Neuronal stem cell (in vitro differentiated cells): ENCODE data around the gene GINS1.

Experiments
- DNase-seq: peaks from one replicate; pipeline ENCODE4 v3.0.0-alpha.2; 2013; ENCODE audit warnings: low spot score
- H2AFZ ChIP-seq: one replicate; pipeline ENCODE4 v1.6.1; 2013; ENCODE audit warnings: mild to moderate bottlenecking, low read length, inconsistent platforms
- H2AK5ac ChIP-seq: 2 replicates; pipeline ENCODE4 v1.6.1; 2013; ENCODE audit warnings: low read depth, mild to moderate bottlenecking, inconsistent platforms, low read length, moderate library complexity, mixed read lengths
- H2BK120ac ChIP-seq: 2 replicates; pipeline ENCODE4 v1.6.1; 2013; ENCODE audit warnings: low read depth, mild to moderate bottlenecking, inconsistent platforms, low read length, moderate library complexity, mixed read lengths
- H2BK12ac ChIP-seq: one replicate; pipeline ENCODE4 v1.6.1; 2013; ENCODE audit warnings: low read length, inconsistent platforms
- H2BK15ac ChIP-seq: 2 replicates; pipeline ENCODE4 v1.6.1; 2013; ENCODE audit warnings: mild to moderate bottlenecking, low read length, inconsistent platforms, mixed read lengths
- H2BK5ac ChIP-seq: one replicate; pipeline ENCODE4 v1.6.1; 2013; ENCODE audit warnings: inconsistent platforms, mild to moderate bottlenecking, low read length, moderate library complexity
- H3K14ac ChIP-seq: one replicate; pipeline ENCODE4 v1.6.1; 2013; ENCODE audit warnings: low read length, inconsistent platforms
- H3K18ac ChIP-seq: 2 replicates; pipeline ENCODE4 v1.6.1; 2013; ENCODE audit warnings: low read length, inconsistent platforms
- H3K23ac ChIP-seq: 2 replicates; pipeline ENCODE4 v1.6.1; 2013; ENCODE audit warnings: low read depth, mild to moderate bottlenecking, mixed read lengths, low read length, inconsistent platforms; ENCODE audit not compliant: poor library complexity
- H3K27ac ChIP-seq: replicated peaks from 3 replicates; pipeline ENCODE4 v1.5.1; 2013; ENCODE audit warnings: low read length, inconsistent platforms
- H3K27me3 ChIP-seq, 3 experiments: 2 replicates each; pipeline ENCODE4 v1.6.1; 2013; ENCODE audit warnings: low read length in 3 of 3, mild to moderate bottlenecking in 2 of 3, inconsistent platforms in 1 of 3, low read depth in 1 of 3, mixed read lengths in 1 of 3, moderate library complexity in 1 of 3; ENCODE audit not compliant: control insufficient read depth in 3 of 3, insufficient read depth in 3 of 3
- H3K36me3 ChIP-seq, 2 donors: replicated peaks in 1 of 2; 2 replicates each; pipeline ENCODE4 v1.6.1; 2013; ENCODE audit warnings: low read length in 2 of 2; ENCODE audit not compliant: control insufficient read depth in 2 of 2, insufficient read depth in 2 of 2
- H3K4ac ChIP-seq: 2 replicates; pipeline ENCODE4 v1.6.1; 2013; ENCODE audit warnings: inconsistent platforms, mild to moderate bottlenecking, low read length, moderate library complexity
- H3K4me1 ChIP-seq, 2 donors: 1 replicate in 1 of 2; 2 replicates in 1 of 2; pipeline ENCODE4 v1.6.1; 2013; ENCODE audit warnings: low read length in 2 of 2, low read depth in 1 of 2; ENCODE audit not compliant: control insufficient read depth in 2 of 2, insufficient read depth in 1 of 2
- H3K4me2 ChIP-seq: one replicate; pipeline ENCODE4 v1.6.1; 2013; ENCODE audit warnings: mild to moderate bottlenecking, low read length, inconsistent platforms; ENCODE audit not compliant: insufficient read depth, poor library complexity, severe bottlenecking
- H3K4me3 ChIP-seq, 2 donors: 2 replicates each; pipeline ENCODE4 v1.5.1; 2013; ENCODE audit warnings: low read length in 2 of 2, mild to moderate bottlenecking in 2 of 2, inconsistent platforms in 1 of 2, moderate library complexity in 1 of 2
- H3K79me1 ChIP-seq: one replicate; pipeline ENCODE4 v1.6.1; 2013; ENCODE audit warnings: low read depth, mild to moderate bottlenecking, inconsistent platforms, low read length, moderate library complexity
- H3K9ac ChIP-seq: one replicate; pipeline ENCODE4 v1.6.1; 2013; ENCODE audit warnings: mild to moderate bottlenecking, low read depth, low read length, inconsistent platforms; ENCODE audit not compliant: poor library complexity
- H3K9me3 ChIP-seq, 2 donors: replicated peaks in 1 of 2; 2 replicates each; pipeline versions ENCODE3 to v1.6.1; 2013; ENCODE audit warnings: low read length in 2 of 2, mild to moderate bottlenecking in 2 of 2, inconsistent platforms in 1 of 2, low read depth in 1 of 2, mixed read lengths in 1 of 2, moderate library complexity in 1 of 2; ENCODE audit not compliant: control insufficient read depth in 2 of 2, insufficient read depth in 1 of 2
- H4K8ac ChIP-seq: one replicate; pipeline ENCODE4 v1.6.1; 2013; ENCODE audit warnings: low read depth, mild to moderate bottlenecking, inconsistent platforms, low read length, moderate library complexity
- H4K91ac ChIP-seq: one replicate; pipeline ENCODE4 v1.6.1; 2013; ENCODE audit warnings: low read length, low read depth, mild to moderate bottlenecking, inconsistent platforms; ENCODE audit not compliant: poor library complexity
- WGBS, 2 donors: extraction: QIAGEN DNeasy Blood & Tissue Kit; methylation state at CpG; one replicate each; pipeline ENCODE4 v1.1.7; 2013; ENCODE audit warnings: missing lambda C conversion rate in 2 of 2, mixed read lengths in 1 of 2; ENCODE audit not compliant: insufficient read length in 2 of 2, insufficient replicate concordance in 1 of 2; ENCODE audit errors: extremely low coverage in 2 of 2; 5-methylcytosine and 5-hydroxymethylcytosine counted together

The GINS1 gene

GRCh38 chr20:25369971-25370370, 37.5 kb upstream of the GINS1 start:
- H2AK5ac ChIP-seq, result no peak overlapping the region
- no peak overlapping the region for H2AFZ ChIP-seq
- H3K4ac ChIP-seq, result no peak overlapping the region
- H2BK12ac ChIP-seq, result no peak overlapping the region
- H3K4me1 ChIP-seq, result no peaks in the 10 kb centered on the region
- H2BK120ac ChIP-seq, result no peak overlapping the region
- H2BK5ac ChIP-seq, result no peak overlapping the region
- no peak overlapping the region for H3K4me3 ChIP-seq
- no peak overlapping the region for H3K27ac ChIP-seq
- H3K18ac ChIP-seq, result no peak overlapping the region
- no peak overlapping the region for H3K23ac ChIP-seq
- no peak overlapping the region for H3K4me2 ChIP-seq
- H4K8ac ChIP-seq, result no peak overlapping the region
- H3K14ac ChIP-seq, result no peak overlapping the region
- DNase-seq, result no peak
- no peaks in the 10 kb centered on the region for H3K36me3 ChIP-seq
- H3K9ac ChIP-seq, result no peak overlapping the region
- H2BK15ac ChIP-seq, result no peak overlapping the region
- H3K9me3 ChIP-seq, result peaks cover 0 to 7% of the 10 kb centered on the region in 2 donors
- WGBS, 2 donors, result no CpG with 5 or more reads among the region's 2 CpGs
- H4K91ac ChIP-seq, result no peak overlapping the region
- no peaks in the 10 kb centered on the region for H3K79me1 ChIP-seq
- no peaks in the 10 kb centered on the region for H3K27me3 ChIP-seq

DNA sequence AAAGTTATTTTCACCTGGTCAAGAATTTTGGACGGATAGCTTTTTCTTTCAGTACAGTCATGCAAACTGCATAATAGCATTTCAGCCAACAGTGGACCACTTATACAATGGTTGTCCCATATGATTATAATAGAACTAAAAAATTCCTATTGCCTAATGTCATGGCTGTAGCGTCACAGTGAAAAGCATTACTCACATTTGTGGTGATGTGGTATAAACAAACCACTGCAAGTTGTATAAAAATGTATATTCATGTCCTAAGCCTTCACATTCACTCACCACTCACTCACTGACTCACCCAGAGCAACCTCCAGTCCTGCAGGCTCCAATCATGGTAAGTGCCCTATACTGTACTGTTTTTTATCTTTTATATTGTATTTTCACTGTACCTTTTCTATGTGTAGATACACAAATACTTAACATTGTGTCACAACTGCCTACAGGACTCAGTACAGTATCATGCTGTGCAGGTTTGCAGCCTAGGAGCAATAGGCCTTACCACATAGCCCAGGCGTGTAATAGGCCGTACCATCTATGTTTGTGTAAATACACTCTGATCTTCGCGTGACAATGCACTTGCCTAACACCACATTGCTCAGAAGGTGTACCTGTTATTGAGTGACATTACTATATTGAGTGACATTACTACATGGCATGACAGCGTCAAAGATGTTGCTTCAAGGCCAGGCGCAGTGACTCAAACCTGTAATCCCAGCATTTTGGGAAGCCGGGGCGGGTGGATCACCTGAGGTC, 34.7 kb upstream of the GINS1 start:
- Histone ChIP-seq H3K4me2 (no peak overlapping the region), H3K27ac (no peak overlapping the region), H3K14ac (no peak overlapping the region), H2AFZ (no peak overlapping the region), H2BK5ac (no peak overlapping the region), H3K4ac (no peak overlapping the region), H3K9me3 (peaks cover 1 to 9% of the 10 kb centered on the region in 2 donors), H4K8ac (no peak overlapping the region), H3K27me3 (no peaks in the 10 kb centered on the region), H2BK120ac (no peak overlapping the region), H2BK15ac (no peak overlapping the region), H3K36me3 (peaks cover 0 to 2% of the 10 kb centered on the region in 2 donors), H3K79me1 (no peaks in the 10 kb centered on the region), H3K9ac (no peak overlapping the region), H4K91ac (no peak overlapping the region), H2AK5ac (no peak overlapping the region), H3K4me3 (no peak overlapping the region), H3K23ac (no peak overlapping the region), H2BK12ac (no peak overlapping the region), H3K4me1 (no peaks in the 10 kb centered on the region), H3K18ac (no peak overlapping the region)
- no CpG with 5 or more reads among the region's 10 CpGs for WGBS, 2 donors
- DNase-seq, result no peak

GRCh38 chr20:25374842-25375241, 32.6 kb upstream of the GINS1 start:
- Histone ChIP-seq H3K18ac (no peak overlapping the region), H2BK120ac (no peak overlapping the region), H4K91ac (no peak overlapping the region), H3K4ac (no peak overlapping the region), H2BK5ac (no peak overlapping the region), H3K23ac (no peak overlapping the region), H3K9me3 (peaks cover 1 to 15% of the 10 kb centered on the region in 2 donors), H3K27me3 (no peaks in the 10 kb centered on the region), H3K14ac (no peak overlapping the region), H3K4me3 (no peak overlapping the region), H3K79me1 (peaks cover 2% of the 10 kb centered on the region), H3K36me3 (peaks cover 0 to 4% of the 10 kb centered on the region in 2 donors), H4K8ac (no peak overlapping the region), H2AK5ac (no peak overlapping the region), H3K4me1 (no peaks in the 10 kb centered on the region), H2BK15ac (no peak overlapping the region), H3K9ac (no peak overlapping the region), H3K27ac (no peak overlapping the region), H2AFZ (no peak overlapping the region), H3K4me2 (no peak overlapping the region), H2BK12ac (no peak overlapping the region)
- DNase-seq, result no peak
- WGBS, 2 donors, result no CpG with 5 or more reads among the region's 2 CpGs

DNA sequence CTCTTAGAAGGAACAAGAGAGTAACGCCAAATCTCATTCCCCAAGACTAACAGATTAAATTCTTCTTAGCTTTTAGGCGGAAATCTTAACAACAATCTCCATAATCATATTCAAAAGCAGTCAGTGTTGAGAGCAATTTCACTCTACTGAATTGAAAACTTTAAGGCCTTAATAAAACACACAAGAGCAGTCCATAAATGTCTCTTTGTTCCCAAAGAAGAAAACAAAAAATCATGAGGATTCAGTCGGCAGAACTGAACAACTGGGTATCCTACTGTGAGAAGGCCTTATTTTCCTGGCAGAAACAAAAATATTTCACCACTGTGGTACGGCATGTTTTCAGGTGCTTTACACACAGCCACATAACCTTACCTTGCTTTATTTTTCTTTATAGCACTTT, 31.2 kb upstream of the GINS1 start:
- no peak overlapping the region for H3K27ac ChIP-seq
- no peak overlapping the region for H2AK5ac ChIP-seq
- no peak overlapping the region for H3K14ac ChIP-seq
- no peak overlapping the region for H3K4ac ChIP-seq
- peaks cover 3 to 4% of the 10 kb centered on the region in 2 donors for H3K36me3 ChIP-seq
- no peak overlapping the region for H2BK120ac ChIP-seq
- no peak overlapping the region for H3K4me2 ChIP-seq
- H3K9ac ChIP-seq, result no peak overlapping the region
- no peak overlapping the region for H2BK12ac ChIP-seq
- no peaks in the 10 kb centered on the region for H3K27me3 ChIP-seq
- H3K4me1 ChIP-seq, result no peaks in the 10 kb centered on the region
- H3K9me3 ChIP-seq, result peaks cover 1 to 15% of the 10 kb centered on the region in 2 donors
- WGBS, 2 donors, result no CpG with 5 or more reads among the region's 4 CpGs
- H4K91ac ChIP-seq, result no peak overlapping the region
- peaks cover 7% of the 10 kb centered on the region for H3K79me1 ChIP-seq
- H4K8ac ChIP-seq, result no peak overlapping the region
- H3K4me3 ChIP-seq, result no peak overlapping the region
- H2AFZ ChIP-seq, result no peak overlapping the region
- no peak for DNase-seq
- no peak overlapping the region for H3K23ac ChIP-seq
- no peak overlapping the region for H2BK15ac ChIP-seq
- no peak overlapping the region for H2BK5ac ChIP-seq
- no peak overlapping the region for H3K18ac ChIP-seq
